HL-60 (cell line): ENCODE data around the gene C22orf31.

Experiments
- CTCF ChIP-seq: IDR thresholded peaks from one replicate; pipeline ENCODE4 v1.5.1; 2011; ENCODE audit warnings: low read length, control low read depth, inconsistent platforms; ENCODE audit not compliant: insufficient read depth
- GABPA ChIP-seq: IDR thresholded peaks from 2 replicates; pipeline ENCODE4 v1.6.1; 2012; ENCODE audit warnings: low read depth
- POLR2AphosphoS5 ChIP-seq: IDR thresholded peaks from 2 replicates; pipeline ENCODE4 v1.6.1; 2012; ENCODE audit warnings: low read depth
- REST ChIP-seq: IDR thresholded peaks from 2 replicates; pipeline ENCODE4 v1.6.1; 2012; ENCODE audit warnings: low read depth; ENCODE audit not compliant: insufficient replicate concordance
- SPI1 ChIP-seq: IDR thresholded peaks from 2 replicates; pipeline ENCODE4 v1.6.1; 2012; ENCODE audit warnings: low read depth, mild to moderate bottlenecking, borderline replicate concordance

GRCh38 chr22:29018293-29019189, 43.1 kb downstream of the C22orf31 start:
- TF ChIP-seq CTCF (no peak), POLR2AphosphoS5 (no peak), REST (no peak), SPI1 (no peak), GABPA (no peak)
